IMR-90 (cell line): ENCODE results near the gene DSC2. TPM values are rescaled to one million over a fixed set of nuclear protein-coding genes. Genes with fewer than 3 reads are reported as not detected.

Experiments used
- ATAC-seq: fragments of 200-7000 bp; cut with Tn5 transposase; 2 replicates; pipeline ENCODE4 v1.9.1; 2020; ENCODE audit warnings: low read depth, mild to moderate bottlenecking, moderate library complexity
- BruUV-seq: library from RNA; stranded (reverse); fragments of 400-500 nt; replicated peaks from 2 replicates; lab custom pipeline; 2021; lab: Mats Ljungman, UMichigan
- CTCF ChIA-PET: fragments of 300-600 bp; formaldehyde crosslinking; extraction: SDS; loops from one replicate; lab custom pipeline; 2021; ENCODE audit warnings: antibody characterized with exemption; lab: Yijun Ruan, JAX
- POLR2A ChIA-PET: fragments of 300-600 bp; sonication (Branson Sonifier 250); formaldehyde crosslinking; loops from one replicate; lab custom pipeline; 2022; ENCODE audit warnings: antibody characterized with exemption; ENCODE audit not compliant: unreplicated experiment; lab: Charles Lee
- DNase-seq: peaks from one replicate; pipeline ENCODE4 v3.0.0; 2013
- H2AFZ ChIP-seq: replicated peaks from 2 replicates; pipeline ENCODE3; 2013; ENCODE audit warnings: low read length, mild to moderate bottlenecking; ENCODE audit not compliant: poor library complexity
- H2AK5ac ChIP-seq: 2 replicates; pipeline ENCODE4 v1.6.1; 2013; ENCODE audit warnings: low read depth, low read length, inconsistent platforms
- H2AK9ac ChIP-seq: replicated peaks from 2 replicates; pipeline ENCODE3; 2013; ENCODE audit warnings: mild to moderate bottlenecking, low read depth, low read length, moderate library complexity; ENCODE audit not compliant: poor library complexity
- H2BK120ac ChIP-seq: 2 replicates; pipeline ENCODE4 v1.6.1; 2013; ENCODE audit warnings: low read depth, low read length, inconsistent platforms
- H2BK15ac ChIP-seq: 3 replicates; pipeline ENCODE4 v1.6.1; 2013; ENCODE audit warnings: low read depth, low read length, inconsistent platforms
- H2BK20ac ChIP-seq: 2 replicates; pipeline ENCODE4 v1.6.1; 2013; ENCODE audit warnings: low read depth, mild to moderate bottlenecking, inconsistent platforms, low read length, moderate library complexity
- H2BK5ac ChIP-seq: 2 replicates; pipeline ENCODE4 v1.6.1; 2013; ENCODE audit warnings: mild to moderate bottlenecking, low read depth, low read length, inconsistent platforms; ENCODE audit not compliant: poor library complexity, severe bottlenecking
- H3K14ac ChIP-seq: replicated peaks from 2 replicates; pipeline ENCODE4 v1.6.1; 2013; ENCODE audit warnings: low read depth, low read length, inconsistent platforms
- H3K18ac ChIP-seq: 2 replicates; pipeline ENCODE4 v1.6.1; 2013; ENCODE audit warnings: low read depth, low read length, control low read depth
- H3K23ac ChIP-seq: 2 replicates; pipeline ENCODE4 v1.6.1; 2013; ENCODE audit warnings: low read depth, low read length, inconsistent platforms
- H3K27ac ChIP-seq: 2 replicates; pipeline ENCODE4 v1.5.1; 2013; ENCODE audit warnings: mild to moderate bottlenecking, control low read depth, low read length; ENCODE audit not compliant: insufficient read depth
- H3K27me3 ChIP-seq: 2 replicates; pipeline ENCODE4 v1.6.1; 2013; ENCODE audit warnings: low read length; ENCODE audit not compliant: control insufficient read depth, insufficient read depth
- H3K36me3 ChIP-seq: 2 replicates; pipeline ENCODE4 v1.6.1; 2013; ENCODE audit warnings: low read length, mixed read lengths; ENCODE audit not compliant: control insufficient read depth, insufficient read depth
- H3K4ac ChIP-seq: 2 replicates; pipeline ENCODE4 v1.6.1; 2013; ENCODE audit warnings: low read depth, low read length, inconsistent platforms
- H3K4me1 ChIP-seq: 2 replicates; pipeline ENCODE4 v1.6.1; 2013; ENCODE audit warnings: low read length, mixed read lengths; ENCODE audit not compliant: control insufficient read depth, insufficient read depth
- H3K4me2 ChIP-seq: 2 replicates; pipeline ENCODE4 v1.6.1; 2013; ENCODE audit warnings: low read depth, mild to moderate bottlenecking, control low read depth, low read length, moderate library complexity
- H3K4me3 ChIP-seq: 2 replicates; pipeline ENCODE4 v1.5.1; 2013; ENCODE audit warnings: low read depth, mild to moderate bottlenecking, control low read depth, low read length, moderate library complexity; ENCODE audit not compliant: insufficient read depth
- H3K56ac ChIP-seq: 2 replicates; pipeline ENCODE4 v1.6.1; 2013; ENCODE audit warnings: low read length, inconsistent platforms; ENCODE audit not compliant: insufficient read depth; ENCODE audit errors: extremely low read depth
- H3K79me1 ChIP-seq, 2 experiments: 2 replicates each; pipeline ENCODE4 v1.6.1; 2013; ENCODE audit warnings: low read length in 2 of 2, inconsistent platforms in 1 of 2, low read depth in 1 of 2
- H3K9ac ChIP-seq: 2 replicates; pipeline ENCODE4 v1.6.1; 2013; ENCODE audit warnings: low read depth, low read length, control low read depth
- H3K9me1 ChIP-seq: 2 replicates; pipeline ENCODE4 v1.6.1; 2013; ENCODE audit warnings: low read length, inconsistent platforms; ENCODE audit not compliant: insufficient read depth
- H3K9me3 ChIP-seq: 2 replicates; pipeline ENCODE4 v1.6.1; 2013; ENCODE audit warnings: low read length; ENCODE audit not compliant: control insufficient read depth, insufficient read depth
- H4K20me1 ChIP-seq: 2 replicates; pipeline ENCODE4 v1.6.1; 2013; ENCODE audit warnings: low read length, inconsistent platforms; ENCODE audit not compliant: insufficient read depth
- H4K5ac ChIP-seq: 2 replicates; pipeline ENCODE4 v1.6.1; 2013; ENCODE audit warnings: mild to moderate bottlenecking, low read depth, low read length, control low read depth
- H4K8ac ChIP-seq, 2 experiments: 2 replicates each; pipeline ENCODE4 v1.6.1; 2013; ENCODE audit warnings: low read depth in 2 of 2, low read length in 2 of 2, control low read depth in 1 of 2, inconsistent platforms in 1 of 2
- H4K91ac ChIP-seq: 2 replicates; pipeline ENCODE4 v1.6.1; 2013; ENCODE audit warnings: low read depth, low read length, inconsistent platforms; ENCODE audit not compliant: insufficient read depth
- BHLHE40 ChIP-seq: fragments of 150-350 bp; IDR thresholded peaks from 2 replicates; pipeline ENCODE4 v1.6.1; 2016; ENCODE audit warnings: mild to moderate bottlenecking, low read depth, low read length
- CEBPB ChIP-seq: IDR thresholded peaks from 2 replicates; pipeline ENCODE4 v1.6.1; 2012; ENCODE audit warnings: low read depth, low read length, improper control_type of control experiment
- CHD1 ChIP-seq: IDR thresholded peaks from 2 replicates; pipeline ENCODE4 v1.6.1; 2012; ENCODE audit warnings: low read depth, low read length, improper control_type of control experiment
- FOS ChIP-seq: fragments of 150-350 bp; IDR thresholded peaks from 2 replicates; pipeline ENCODE4 v1.6.1; 2016; ENCODE audit warnings: low read depth, low read length
- MAZ ChIP-seq: IDR thresholded peaks from 2 replicates; pipeline ENCODE4 v1.6.1; 2012; ENCODE audit warnings: low read depth, mild to moderate bottlenecking, low read length, improper control_type of control experiment, moderate library complexity, borderline replicate concordance
- NFE2L2 ChIP-seq: fragments of 150-350 bp; IDR thresholded peaks from 2 replicates; pipeline ENCODE4 v1.6.1; 2016; ENCODE audit warnings: low read depth, mild to moderate bottlenecking, low read length
- RAD21 ChIP-seq: IDR thresholded peaks from 2 replicates; pipeline ENCODE4 v1.6.1; 2012; ENCODE audit warnings: low read length, improper control_type of control experiment
- RCOR1 ChIP-seq: IDR thresholded peaks from 2 replicates; pipeline ENCODE4 v1.6.1; 2012; ENCODE audit warnings: mild to moderate bottlenecking, low read length, improper control_type of control experiment; ENCODE audit not compliant: insufficient replicate concordance
- RFX5 ChIP-seq: IDR thresholded peaks from 2 replicates; pipeline ENCODE4 v1.8.0; 2012; ENCODE audit warnings: low read depth, mild to moderate bottlenecking, low read length, moderate library complexity
- SMC3 ChIP-seq: fragments of 150-350 bp; IDR thresholded peaks from 2 replicates; pipeline ENCODE4 v1.6.1; 2016; ENCODE audit warnings: low read depth, mild to moderate bottlenecking, antibody characterized with exemption, low read length, moderate library complexity
- WGBS, 2 experiments: methylation state at CpG; one replicate each; pipeline versions ENCODE4 v1.1.5 to v1.1.7; 2013; ENCODE audit warnings: missing lambda C conversion rate in 2 of 2; ENCODE audit not compliant: insufficient read length in 1 of 2; ENCODE audit errors: extremely low coverage in 2 of 2; 5-methylcytosine and 5-hydroxymethylcytosine counted together
- dilution Hi-C: fragments of 300-500 bp; cut with HindIII; formaldehyde crosslinking; loops from one replicate; pipeline ENCODE4 v1.14.3; 2018; ENCODE audit warnings: low sequenced_read_pairs; ENCODE audit not compliant: unreplicated experiment
- in situ Hi-C: fragments of 300-500 bp; cut with MboI; formaldehyde crosslinking; loops from 3 replicates; pipeline ENCODE4 v1.14.3; 2019; ENCODE audit warnings: low sequenced_read_pairs, inconsistent platforms, mixed read lengths
- intact Hi-C: fragments of 100-400 bp; cut with micrococcal nuclease; formaldehyde crosslinking; loops from 2 replicates; pipeline ENCODE4 v1.10.0; 2022
- polyA plus RNA-seq, 3 experiments: library from polyadenylated mRNA; depleted of rRNA; stranded (reverse); fragments of >200 nt; gene quantifications; 2 replicates each; pipeline ENCODE4 v1.2.3, GENCODE V29; 2012; ENCODE audit warnings: low replicate concordance in 1 of 3
- total RNA-seq: library from RNA; depleted of rRNA; stranded (reverse); fragments of >200 nt; gene quantifications from 2 replicates; pipeline ENCODE4 v1.2.3, GENCODE V29; 2012

Gene DSC2
- total and polyA plus RNA-seq, 2 of the 4 experiments (the other 2 are of a cell fraction) = not detected

DNA sequence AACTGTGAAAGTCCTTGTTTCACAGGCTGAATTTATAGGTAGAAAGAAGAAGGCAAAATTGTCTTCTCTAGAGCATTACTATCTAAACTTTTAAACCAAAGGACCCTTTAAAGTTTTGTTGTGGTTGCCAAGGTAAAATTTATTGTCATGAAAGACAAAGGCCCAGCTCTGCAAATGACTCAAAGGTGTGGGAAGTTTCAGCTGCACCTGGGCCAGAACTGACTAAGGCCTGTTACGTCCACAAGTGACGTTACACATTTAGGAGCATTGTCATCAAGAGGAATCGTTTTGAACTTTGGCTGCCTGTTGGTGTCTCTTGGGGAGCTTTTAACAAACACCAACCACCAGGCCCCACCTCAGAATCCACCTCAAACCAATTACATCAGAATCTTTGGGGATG, 51.6 kb downstream of the DSC2 start:
- Histone ChIP-seq H3K14ac (no peak overlapping the region), H4K8ac (no peak overlapping the region), H2AK5ac (no peak overlapping the region), H3K4me1 (no peaks in the 10 kb centered on the region), H4K91ac (no peak overlapping the region), H4K20me1 (no peaks in the 10 kb centered on the region), H4K5ac (no peak overlapping the region), H3K18ac (no peak overlapping the region), H2BK120ac (no peak overlapping the region), H3K27me3 (no peaks in the 10 kb centered on the region), H3K36me3 (no peaks in the 10 kb centered on the region), H3K9me1 (no peaks in the 10 kb centered on the region), H3K56ac (no peak overlapping the region), H3K79me1 (no peaks in the 10 kb centered on the region), H3K9ac (no peak overlapping the region), H3K23ac (no peak overlapping the region), H3K4me2 (no peak overlapping the region), H2BK15ac (no peak overlapping the region), H2AK9ac (no peak overlapping the region), H3K9me3 (no peaks in the 10 kb centered on the region), H2BK5ac (no peak overlapping the region), H2AFZ (no peak overlapping the region), H2BK20ac (no peak overlapping the region), H3K27ac (no peak overlapping the region), H3K4ac (no peak overlapping the region), H3K4me3 (no peak overlapping the region)
- WGBS, 2 experiments = no CpG with 5 or more reads among the region's 3 CpGs
- ChIA-PET POLR2A (no interaction called here), CTCF (no interaction called here)
- no TSS peak for BruUV-seq
- dilution Hi-C loops = no loop called here
- in situ Hi-C loops = no loop called here
- intact Hi-C loops = no loop called here
- DNase-seq (no peak), ATAC-seq (no peak)
- TF ChIP-seq MAZ (no peak), FOS (no peak), CEBPB (no peak), RAD21 (no peak), CHD1 (no peak), BHLHE40 (no peak), RFX5 (no peak), SMC3 (no peak), NFE2L2 (no peak), RCOR1 (no peak)
